ENCODE data around the gene ZNF33A. TPM values are rescaled to one million over a fixed set of nuclear protein-coding genes. Genes with fewer than 3 reads are reported as not detected.

ZNF33A gene
- total and polyA plus RNA-seq, 2 of the 4 experiments (the other 2 are of a cell fraction) = 5.6 to 14.3 TPM

- dilution Hi-C loops (cut with HindIII; ENCODE audit: low sequenced_read_pairs, unreplicated experiment) (no loop called here), intact Hi-C loops (cut with micrococcal nuclease) (no loop called here), in situ Hi-C loops (cut with MboI; ENCODE audit: low sequenced_read_pairs) (no loop called here)
- Histone ChIP-seq H3K9ac (ENCODE audit: low read depth, low read length) (no peak overlapping the region), H2AK9ac (replicated peaks; ENCODE audit: low read depth, low read length, poor library complexity) (no peak overlapping the region), H3K27me3 (ENCODE audit: control insufficient read depth, insufficient read depth, low read length) (no peaks in the 10 kb centered on the region), H3K56ac (ENCODE audit: extremely low read depth, insufficient read depth, low read length) (no peak overlapping the region), H4K5ac (ENCODE audit: low read depth, low read length) (no peak overlapping the region), H3K9me3 (ENCODE audit: control insufficient read depth, insufficient read depth, low read length) (no peaks in the 10 kb centered on the region), H4K20me1 (ENCODE audit: insufficient read depth, low read length) (no peaks in the 10 kb centered on the region), H2BK15ac (ENCODE audit: low read depth, low read length) (no peak overlapping the region), H3K23ac (ENCODE audit: low read depth, low read length) (no peak overlapping the region), H3K79me1 (ENCODE audit: low read depth in 1 of 2, low read length in 2 of 2) (no peaks in the 10 kb centered on the region), H3K4ac (ENCODE audit: low read depth, low read length) (no peak overlapping the region), H2AFZ (replicated peaks; ENCODE audit: low read length, poor library complexity) (no peak overlapping the region), H4K8ac (ENCODE audit: low read depth in 2 of 2, low read length in 2 of 2) (no peak overlapping the region), H4K91ac (ENCODE audit: insufficient read depth, low read depth, low read length) (no peak overlapping the region), H3K4me2 (ENCODE audit: low read depth, low read length) (no peak overlapping the region), H2BK5ac (ENCODE audit: low read depth, low read length, poor library complexity, severe bottlenecking) (no peak overlapping the region), H3K4me3 (ENCODE audit: insufficient read depth, low read depth, low read length) (no peak overlapping the region), H2BK120ac (ENCODE audit: low read depth, low read length) (no peak overlapping the region), H2AK5ac (ENCODE audit: low read depth, low read length) (no peak overlapping the region), H3K36me3 (ENCODE audit: control insufficient read depth, insufficient read depth, low read length) (peaks cover 8% of the 10 kb centered on the region), H3K14ac (replicated peaks; ENCODE audit: low read depth, low read length) (no peak overlapping the region), H3K9me1 (ENCODE audit: insufficient read depth, low read length) (no peaks in the 10 kb centered on the region), H3K4me1 (ENCODE audit: control insufficient read depth, insufficient read depth, low read length) (no peaks in the 10 kb centered on the region), H3K18ac (ENCODE audit: low read depth, low read length) (no peak overlapping the region), H3K27ac (ENCODE audit: insufficient read depth, low read length) (no peak overlapping the region), H2BK20ac (ENCODE audit: low read depth, low read length) (no peak overlapping the region)
- ATAC-seq (ENCODE audit: low read depth) (no peak), DNase-seq (no peak)
- WGBS, 2 experiments (ENCODE audit: extremely low coverage in 2 of 2, insufficient read length in 1 of 2) = 100% methylated on average over 1 of the region's 3 CpGs; no CpG with 5 or more reads in 1 of the 2 experiments
- no peak for TF ChIP-seq BHLHE40 (IDR thresholded peaks at IDR 0.05; ENCODE audit: low read depth, low read length)
- no peak for TF ChIP-seq FOS (IDR thresholded peaks at IDR 0.05; ENCODE audit: low read depth, low read length)
- TF ChIP-seq SMC3 (IDR thresholded peaks at IDR 0.05; ENCODE audit: low read depth, low read length) = no peak
- TF ChIP-seq CHD1 (IDR thresholded peaks at IDR 0.05; ENCODE audit: low read depth, low read length) = no peak
- no peak for TF ChIP-seq RFX5 (IDR thresholded peaks at IDR 0.05; ENCODE audit: low read depth, low read length)
- TF ChIP-seq ELK1 (IDR thresholded peaks at IDR 0.05; ENCODE audit: borderline replicate concordance, low read depth, low read length) = no peak
- TF ChIP-seq MXI1 (IDR thresholded peaks at IDR 0.05; ENCODE audit: borderline replicate concordance, low read depth, low read length) = no peak
- TF ChIP-seq RAD21 (IDR thresholded peaks at IDR 0.05; ENCODE audit: low read length) = no peak
- no peak for TF ChIP-seq CEBPB (IDR thresholded peaks at IDR 0.05; ENCODE audit: low read depth, low read length)
- TF ChIP-seq RCOR1 (IDR thresholded peaks at IDR 0.05; ENCODE audit: insufficient replicate concordance, low read length) = no peak
- no peak for TF ChIP-seq MAZ (IDR thresholded peaks at IDR 0.05; ENCODE audit: borderline replicate concordance, low read depth, low read length)
- TF ChIP-seq NFE2L2 (IDR thresholded peaks at IDR 0.05; ENCODE audit: low read depth, low read length) = no peak
- TF ChIP-seq POLR2A (IDR thresholded peaks at IDR 0.05; ENCODE audit: low read depth, low read length) = no peak
- no peak for TF ChIP-seq MAFK (IDR thresholded peaks at IDR 0.05; ENCODE audit: low read depth, low read length)
- TF ChIP-seq CTCF (conservative IDR thresholded peaks at IDR 0.05; ENCODE audit: low read depth, low read length) = no peak
- TF ChIP-seq USF2 (IDR thresholded peaks at IDR 0.05; ENCODE audit: low read depth, low read length) = no peak
- no TSS peak for BruUV-seq (replicated peaks)
- ChIA-PET POLR2A (ENCODE audit: unreplicated experiment) (no interaction called here), CTCF (no interaction called here)
Measured at GRCh38 chr10:38025283-38025682, 14.8 kb downstream of the ZNF33A start.

Data from IMR-90 (cell line).